HS-5 (cell line): Measurements from ENCODE around the gene ABCD3.
A peak's percentile ranks its signal among the peaks of the same experiment; 100 is the strongest.

ENCODE experiments used
- DNase-seq: peaks from one replicate; pipeline ENCODE4 v3.0.0-alpha.2; 2012; ENCODE audit warnings: low read depth

Gene ABCD3

GRCh38 chr1:94463056-94463764 lies 45.0 kb downstream of the ABCD3 start:
- DNase-seq = no peak

DNA sequence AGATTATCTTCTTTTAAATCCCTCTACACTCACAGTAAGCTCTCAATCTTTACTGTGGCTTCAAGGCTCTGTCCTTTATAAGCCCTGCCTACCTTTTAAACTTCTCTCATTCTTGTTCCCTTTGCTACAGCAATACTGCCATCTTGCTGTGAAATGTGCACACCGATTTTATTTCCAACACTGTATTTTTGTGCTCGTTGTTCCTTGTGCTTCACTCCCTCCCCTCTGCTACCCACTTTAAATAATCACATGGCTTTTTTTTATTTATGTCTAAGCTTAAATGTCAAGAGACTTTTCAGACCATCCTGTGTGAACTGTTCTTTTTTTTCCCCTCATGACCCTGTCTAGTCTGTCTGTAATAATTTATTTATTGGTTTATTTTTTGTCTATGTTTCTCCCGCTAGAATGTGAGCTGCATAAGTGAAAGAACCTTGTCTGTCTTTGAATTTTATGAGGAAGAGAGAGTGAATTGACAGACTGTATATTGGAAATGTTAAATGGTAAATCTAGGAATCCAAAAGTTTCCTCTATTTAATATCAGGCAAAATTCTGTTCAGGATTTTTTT lies 45.7 kb downstream of the ABCD3 start:
- DNase-seq = no peak

DNA sequence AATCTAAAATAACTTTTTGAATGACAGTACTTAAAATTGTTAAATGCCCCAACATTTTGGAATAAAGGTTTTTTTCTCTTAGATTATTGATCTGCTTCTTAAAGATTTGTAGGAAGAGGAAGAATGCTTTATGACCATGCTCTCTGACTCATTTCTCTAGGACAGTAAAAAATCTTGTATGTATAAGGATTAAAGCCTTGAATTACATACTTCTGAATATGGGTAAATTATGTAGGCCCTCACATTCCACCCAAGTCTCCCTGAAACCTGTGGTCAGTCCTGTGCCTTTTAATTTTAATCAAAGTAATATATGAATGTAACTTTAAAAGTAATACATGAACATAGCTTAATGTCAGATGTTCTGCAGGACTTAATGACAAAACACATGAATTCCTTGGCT lies 50.5 kb downstream of the ABCD3 start:
- no peak for DNase-seq

DNA sequence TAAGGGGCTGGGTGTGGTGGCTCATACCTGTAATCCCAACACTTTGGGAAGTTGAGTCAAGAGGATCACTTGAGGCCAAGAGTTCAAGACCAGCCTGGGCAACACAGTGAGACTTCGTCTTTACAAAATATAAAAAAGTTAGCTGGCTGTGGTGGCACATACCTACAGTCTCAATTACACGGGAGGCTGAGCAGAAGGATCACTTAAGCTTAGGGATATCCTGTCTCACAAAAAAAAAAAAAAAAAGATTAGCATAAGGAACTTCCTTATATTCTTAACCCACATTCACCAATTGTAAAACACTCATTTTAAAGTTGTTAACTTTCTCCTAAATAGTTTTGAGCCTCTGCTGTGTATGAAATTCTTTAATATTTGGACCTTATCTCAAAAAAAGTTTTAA lies 53.1 kb downstream of the ABCD3 start:
- no peak for DNase-seq

GRCh38 chr1:94475232-94475631 lies 57.0 kb downstream of the ABCD3 start:
- DNase-seq = no peak

GRCh38 chr1:94479682-94480081 lies 61.5 kb downstream of the ABCD3 start:
- no peak for DNase-seq

- peak; percentile 53 for DNase-seq
Observed at GRCh38 chr1:94481473-94481933, 63.3 kb downstream of the ABCD3 start.

- no peak for DNase-seq
Observed at GRCh38 chr1:94486990-94487389, 68.8 kb downstream of the ABCD3 start.

DNA sequence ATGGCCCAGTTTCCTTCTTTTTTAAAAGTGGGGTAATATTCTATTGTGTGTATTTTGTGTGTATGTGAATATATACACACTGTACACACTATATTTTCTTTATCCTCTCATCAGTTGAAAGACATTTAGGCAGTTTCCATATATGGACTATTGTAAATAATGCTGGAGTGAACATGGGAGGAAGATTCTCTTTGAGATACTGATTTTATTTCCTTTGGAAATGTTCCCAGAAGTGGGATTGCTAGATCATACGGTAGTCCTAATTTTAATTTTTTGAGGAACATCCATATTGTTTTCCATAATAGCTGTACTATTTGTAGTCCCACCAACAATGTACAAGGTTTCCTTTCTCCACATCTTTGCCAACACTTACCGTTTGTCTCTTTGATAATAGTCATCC lies 72.4 kb downstream of the ABCD3 start:
- no peak for DNase-seq

DNA sequence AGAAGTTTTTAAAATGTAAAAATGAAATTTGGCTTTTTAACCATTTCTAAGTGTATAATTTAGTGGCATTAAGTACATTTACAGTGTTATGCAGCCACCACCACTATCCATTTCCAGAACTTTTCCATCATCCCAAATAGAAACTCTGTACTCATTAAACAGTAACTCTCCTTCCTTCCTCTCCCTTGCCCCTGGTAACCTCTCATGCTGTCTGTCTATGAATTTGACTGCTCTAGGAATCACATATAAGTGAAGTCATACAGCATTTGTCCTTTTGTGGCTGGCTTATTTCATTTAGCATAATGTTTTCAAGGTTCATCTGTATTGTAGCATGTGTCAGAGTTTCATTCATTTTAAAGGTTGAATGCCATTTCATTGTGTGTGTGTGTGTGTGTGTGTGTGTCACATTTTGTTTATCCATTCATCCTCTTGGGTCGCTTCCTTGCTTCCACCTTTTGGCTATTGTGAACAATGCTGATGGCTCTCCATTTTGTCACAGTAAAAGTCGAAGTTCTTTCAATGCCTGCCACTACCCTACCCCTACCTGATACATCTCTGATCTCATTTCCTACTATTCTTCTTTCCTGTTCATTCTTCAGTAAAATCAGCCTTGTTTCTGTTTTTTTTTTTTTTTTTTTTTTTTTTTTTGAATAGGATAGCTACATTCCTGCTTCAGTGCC lies 78.0 kb downstream of the ABCD3 start:
- no peak for DNase-seq

DNA sequence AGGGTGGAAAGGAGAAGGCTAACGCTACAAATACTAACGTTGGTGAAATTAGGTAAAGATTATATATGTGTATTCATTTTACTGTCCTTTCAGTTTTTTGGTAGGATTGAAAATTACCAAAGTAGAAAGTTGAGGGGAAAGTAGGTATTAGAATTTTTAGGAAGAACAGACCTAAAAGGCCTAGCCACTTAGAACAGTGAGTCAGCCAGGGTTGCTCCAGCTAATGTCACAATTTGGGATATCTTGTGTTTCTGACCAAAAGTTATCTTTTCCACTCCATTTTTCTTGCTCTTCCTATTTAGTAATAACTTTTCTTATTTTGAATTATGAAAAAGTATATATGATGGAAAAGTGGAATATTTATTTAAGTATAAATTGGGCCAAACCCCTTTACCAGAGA lies 83.2 kb downstream of the ABCD3 start:
- no peak for DNase-seq

DNA sequence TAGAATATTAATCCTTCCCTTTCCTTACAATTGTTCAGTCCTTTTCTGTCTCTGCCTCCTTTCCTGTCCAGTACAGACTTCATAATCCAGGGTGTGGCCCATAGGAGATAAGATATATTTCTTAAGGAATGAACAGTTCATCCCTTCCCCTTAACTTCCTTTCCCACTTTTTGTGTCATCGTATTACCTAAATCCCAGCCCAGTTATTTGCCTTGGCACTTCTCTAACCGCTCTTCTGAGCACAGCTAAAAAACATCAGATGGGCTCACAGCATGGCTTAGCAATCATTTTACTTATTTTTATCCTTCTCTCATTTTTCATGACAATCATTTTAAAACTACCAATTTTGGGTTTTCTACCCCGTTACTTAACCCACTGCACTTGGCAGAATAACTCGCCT lies 83.7 kb downstream of the ABCD3 start:
- no peak for DNase-seq

DNA sequence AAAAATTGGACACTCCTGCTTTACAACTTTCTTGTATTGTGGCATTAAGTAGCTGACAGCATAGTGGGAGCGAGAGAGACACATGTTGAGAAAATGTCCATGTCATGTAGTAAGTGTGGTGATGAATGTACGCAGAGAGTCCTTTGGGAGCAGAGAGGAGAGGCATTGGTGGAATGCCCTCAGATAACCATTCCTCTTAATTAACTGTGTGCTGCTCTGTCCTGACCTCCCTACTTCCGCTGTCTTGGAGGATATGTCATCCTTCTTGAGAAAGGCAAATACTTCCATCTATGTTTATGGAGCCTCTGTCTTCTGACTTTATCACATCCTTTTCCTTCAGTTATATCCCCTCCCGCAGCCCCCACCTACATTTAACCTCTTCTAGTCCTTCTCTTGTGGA lies 85.0 kb downstream of the ABCD3 start:
- no peak for DNase-seq

DNA sequence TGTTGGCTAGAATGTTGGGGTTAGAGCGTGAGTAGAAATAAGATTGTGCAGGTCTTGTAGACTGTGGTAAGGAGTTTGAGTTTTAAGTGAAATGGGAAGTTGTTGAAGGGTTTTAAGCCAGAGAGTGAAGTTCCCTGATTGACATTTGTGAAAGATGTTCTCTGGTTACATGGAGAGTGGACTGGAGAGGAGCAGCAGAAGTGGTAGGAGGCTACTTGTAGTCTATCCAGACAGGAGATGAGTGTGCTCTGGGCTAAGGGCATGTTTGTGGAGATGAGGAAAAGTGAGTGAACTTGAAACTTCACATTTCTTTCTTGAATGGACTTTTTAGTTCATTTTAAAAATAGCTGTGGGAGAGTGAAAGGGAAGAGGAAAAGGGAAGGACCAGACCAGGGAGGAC lies 86.4 kb downstream of the ABCD3 start:
- DNase-seq = no peak

DNA sequence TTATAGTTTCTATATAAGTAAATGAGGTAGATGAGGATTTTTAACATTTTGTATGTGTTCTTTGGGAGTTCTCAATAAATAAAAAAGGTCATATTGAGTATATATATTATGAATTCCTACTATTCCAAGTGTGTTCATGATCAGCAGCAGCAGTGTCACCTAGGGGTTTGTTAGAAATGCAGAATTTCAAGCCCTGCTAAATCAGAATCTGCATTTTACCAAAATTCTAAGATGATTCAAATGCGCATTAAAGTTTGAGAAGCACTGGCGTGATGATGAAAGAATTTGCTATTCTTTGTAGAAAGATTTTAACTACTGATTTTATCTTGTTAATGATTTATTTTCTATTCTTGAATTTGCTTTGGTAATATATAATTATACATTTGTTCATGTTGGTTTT lies 94.6 kb downstream of the ABCD3 start:
- no peak for DNase-seq

- DNase-seq = no peak
Observed at GRCh38 chr1:94514095-94514727, 96.0 kb downstream of the ABCD3 start.

- no peak for DNase-seq
Observed at GRCh38 chr1:94515296-94515947, 97.2 kb downstream of the ABCD3 start.

GRCh38 chr1:94519351-94519750 lies 101.2 kb downstream of the ABCD3 start:
- DNase-seq = no peak

GRCh38 chr1:94522304-94522703 lies 104.1 kb downstream of the ABCD3 start:
- DNase-seq = no peak

DNA sequence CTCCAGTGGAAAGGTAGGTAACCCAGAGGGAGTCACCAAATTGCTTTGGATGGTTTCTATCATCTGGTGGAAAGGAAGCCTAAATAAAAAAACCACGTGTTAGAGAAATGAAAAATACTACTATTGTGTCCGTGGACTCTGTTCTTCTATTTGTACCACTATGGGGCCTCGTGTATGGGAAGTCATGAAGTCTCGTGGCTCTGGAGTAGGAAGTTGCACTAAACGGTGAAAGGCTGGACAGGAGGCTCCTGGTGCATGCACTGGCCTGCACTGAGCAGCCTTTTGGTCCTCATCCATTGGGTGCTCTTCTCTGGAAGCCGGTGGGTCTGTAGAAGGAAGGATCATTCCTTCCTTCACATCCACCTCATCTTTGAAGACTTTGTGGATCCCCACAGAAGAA lies 106.3 kb downstream of the ABCD3 start:
- DNase-seq = no peak

DNA sequence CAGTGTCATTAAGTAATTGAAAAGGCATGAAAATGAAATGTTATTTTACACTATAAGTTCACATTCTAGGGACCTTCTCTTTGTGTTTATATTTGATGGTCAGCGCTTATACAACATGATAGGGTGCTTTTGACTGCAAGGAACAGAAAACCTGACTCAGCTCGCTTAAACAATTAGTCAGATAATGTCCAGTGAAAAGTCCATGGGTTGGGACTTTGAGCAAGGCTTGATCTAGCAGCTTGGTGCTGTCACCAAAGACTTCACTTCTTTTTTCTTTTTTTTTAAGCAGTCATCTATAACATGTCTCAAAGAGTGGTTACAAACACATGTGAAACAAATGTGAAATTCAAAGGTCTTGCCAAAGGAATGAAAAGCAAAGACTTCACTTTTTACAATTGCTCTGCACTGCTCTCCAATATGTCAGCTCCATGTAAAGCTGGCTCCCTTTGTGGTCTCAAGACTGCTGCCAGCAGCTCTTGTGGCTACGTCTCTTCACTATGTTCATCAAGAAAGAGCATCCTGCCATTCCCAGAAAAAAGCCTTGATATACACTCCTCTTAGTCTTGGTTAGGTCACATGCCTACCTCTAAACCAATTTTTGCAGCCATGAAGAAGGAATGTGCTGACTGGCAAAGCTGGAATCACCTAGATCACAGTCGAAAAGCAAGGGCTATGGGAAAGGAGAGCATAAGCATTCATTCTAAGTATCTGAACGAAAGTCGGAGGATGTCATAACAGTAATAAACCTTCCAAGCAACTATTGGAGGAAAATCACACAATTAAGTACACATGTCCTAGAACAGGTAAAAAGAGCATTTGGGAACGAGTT lies 108.2 kb downstream of the ABCD3 start:
- DNase-seq = no peak
